HG03066 (cell line): ENCODE data around the gene ZNF844.
"Not testable (repeated sequence)": the region's sequence is repeated elsewhere in the genome, so short reads cannot be mapped to it uniquely, and the experiment has no call there.

Source experiments
- ATAC-seq: cut with Tn5 transposase; IDR thresholded peaks from one replicate; pipeline ENCODE4 v1.9.1; 2021; ENCODE audit warnings: low read depth; ENCODE audit not compliant: unreplicated experiment

The ZNF844 gene

GRCh38 chr19:12092065-12092867 is 27.7 kb downstream of the ZNF844 start:
- ATAC-seq = no peak

DNA sequence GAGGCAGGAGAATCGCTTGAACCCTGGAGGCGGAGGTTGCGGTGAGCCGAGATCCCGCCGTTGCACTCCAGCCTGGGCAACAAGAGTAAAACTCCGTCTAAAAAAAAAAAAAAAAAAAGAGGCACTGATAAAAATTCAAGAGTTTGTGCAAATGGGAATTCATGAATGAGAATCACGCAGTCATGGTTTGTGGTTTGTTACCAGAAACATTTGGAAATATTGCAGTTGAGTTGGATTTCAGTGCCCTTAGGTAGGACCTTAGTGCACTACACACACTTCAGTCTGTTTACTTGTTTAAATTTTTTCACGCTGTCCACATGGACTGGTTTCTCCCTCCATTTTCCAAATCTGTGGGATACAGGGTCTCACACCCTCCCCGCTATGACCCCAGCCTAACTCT is 28.4 kb downstream of the ZNF844 start:
- ATAC-seq = no peak

DNA sequence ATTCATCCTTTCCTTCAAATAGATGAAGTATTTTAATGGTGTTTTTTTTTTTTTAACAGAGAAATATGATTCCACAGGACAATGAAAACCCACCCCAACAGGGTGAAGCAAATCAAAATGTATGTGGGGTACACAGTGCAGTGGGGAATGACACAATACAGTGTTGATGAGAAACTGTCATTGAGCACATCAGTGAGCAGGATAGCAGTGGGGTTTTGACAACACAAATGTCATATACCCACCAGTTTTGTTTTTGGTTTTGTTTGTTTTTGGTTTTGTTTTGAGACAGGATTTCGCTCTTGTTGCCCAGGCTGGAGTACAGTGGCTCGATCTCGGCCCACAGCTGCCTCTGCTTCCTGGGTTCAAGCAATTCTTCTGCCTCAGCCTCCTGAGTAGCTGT is 29.2 kb downstream of the ZNF844 start:
- no peak for ATAC-seq

- no peak for ATAC-seq
These were observed 30.7 kb downstream of the ZNF844 start for GRCh38 chr19:12095111-12095790.

- no peak for ATAC-seq
These were observed 33.5 kb downstream of the ZNF844 start for GRCh38 chr19:12098040-12098439.

DNA sequence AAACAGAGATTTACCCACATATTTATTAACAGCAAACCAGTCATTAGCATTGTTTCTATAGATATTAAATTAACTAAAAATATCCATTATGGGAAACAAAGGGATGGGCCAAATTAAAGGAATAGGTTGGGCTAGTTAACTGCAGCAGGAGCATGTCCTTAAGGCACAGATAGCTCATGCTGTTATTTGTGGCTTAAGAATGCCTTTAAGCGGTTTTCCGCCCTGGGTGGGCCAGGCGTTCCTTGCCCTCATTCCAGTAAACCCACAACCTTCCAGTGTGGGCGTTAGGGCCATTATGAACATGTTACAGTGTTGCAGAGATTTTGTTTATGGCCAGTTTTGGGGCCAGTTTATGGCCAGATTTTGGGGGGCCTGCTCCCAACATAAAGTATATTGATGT is 39.4 kb downstream of the ZNF844 start:
- ATAC-seq = not testable (repeated sequence)

- no peak for ATAC-seq
These were observed 46.6 kb downstream of the ZNF844 start for GRCh38 chr19:12111176-12111575.

DNA sequence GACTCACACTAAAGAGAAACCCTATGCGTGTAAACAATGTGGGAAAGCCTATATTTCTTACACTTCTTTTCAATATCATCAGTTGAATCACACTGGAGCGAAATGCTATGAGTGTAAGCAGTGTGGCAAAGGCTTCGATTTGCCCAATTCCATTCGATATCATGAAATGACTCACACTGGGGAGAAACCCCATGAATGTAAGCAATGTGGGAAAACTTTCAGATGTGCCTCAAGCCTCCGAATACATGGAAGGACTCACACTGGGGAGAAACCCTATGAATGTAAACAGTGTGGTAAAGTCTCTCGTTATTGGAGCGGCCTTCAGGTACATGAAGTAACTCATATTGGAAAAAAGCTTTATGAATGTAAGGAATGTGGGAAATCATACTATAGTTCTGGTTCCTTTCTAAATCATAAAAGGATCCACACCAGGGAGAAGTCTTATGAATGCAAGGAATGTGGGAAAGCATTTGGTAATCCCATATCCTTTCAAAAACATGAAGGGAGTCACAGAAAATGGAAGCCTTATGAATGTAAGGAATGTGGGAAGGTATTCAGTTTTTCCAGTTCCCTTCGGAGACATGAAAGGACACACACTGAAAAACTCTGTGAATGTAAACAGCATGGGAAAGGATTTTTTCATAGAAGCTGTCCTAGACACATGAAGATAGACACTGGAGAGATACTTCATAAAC is 47.6 kb downstream of the ZNF844 start:
- no peak for ATAC-seq

DNA sequence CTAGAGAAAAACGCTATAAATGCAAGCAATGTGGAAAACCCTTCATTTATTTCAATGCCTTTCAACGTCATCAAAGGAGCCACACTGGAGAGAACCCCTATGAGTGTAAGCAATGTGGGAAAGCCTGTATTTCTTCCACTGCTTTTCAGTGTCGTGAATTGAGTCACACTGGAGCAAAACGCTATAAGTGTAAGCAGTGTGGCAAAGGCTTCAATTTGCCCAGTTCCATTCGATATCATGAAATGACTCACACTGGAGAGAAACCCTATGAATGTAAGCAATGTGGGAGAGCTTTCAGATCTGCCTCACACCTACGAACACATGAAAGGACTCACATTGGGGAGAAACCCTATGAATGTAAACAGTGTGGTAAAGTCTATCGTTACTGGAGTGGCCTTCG is 48.2 kb downstream of the ZNF844 start:
- ATAC-seq = no peak

DNA sequence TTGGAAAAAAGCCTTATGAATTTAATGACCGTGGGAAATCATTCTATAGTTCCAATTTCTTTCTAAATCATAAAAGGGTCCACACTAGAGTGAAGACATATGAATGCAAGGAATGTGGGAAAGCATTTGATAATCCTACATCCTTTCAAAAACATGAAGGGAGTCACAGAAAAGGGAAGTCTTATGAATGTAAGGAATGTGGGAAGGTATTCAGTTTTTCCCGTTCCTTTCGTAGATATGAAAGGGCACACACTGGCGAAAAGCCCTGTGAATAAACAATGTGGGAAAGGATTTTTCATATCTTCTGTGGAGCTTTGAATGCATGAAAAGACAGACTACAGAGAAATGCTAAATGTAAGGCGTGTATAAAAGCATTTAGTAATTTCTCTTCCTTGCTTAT is 48.6 kb downstream of the ZNF844 start:
- ATAC-seq = no peak

- ATAC-seq = no peak
These were observed 52.9 kb downstream of the ZNF844 start for GRCh38 chr19:12117201-12117970.

GRCh38 chr19:12126707-12127106 is 62.2 kb downstream of the ZNF844 start:
- no peak for ATAC-seq
